GM23338 (cell line): ENCODE measurements around the gene WWOX. TPM values are rescaled to one million over a fixed set of nuclear protein-coding genes. Genes with fewer than 3 reads are reported as not detected.

Experiments
- ATAC-seq: fragments of 200-7000 bp; cut with Tn5 transposase; 3 replicates; pipeline ENCODE4 v1.9.1; 2020
- DNase-seq: peaks from one replicate; pipeline ENCODE4 v3.0.0-alpha.2; 2015; ENCODE audit warnings: low spot score
- H2AFZ ChIP-seq: fragments of 200-600 bp; sonication (generic); 2 replicates; pipeline ENCODE4 v1.8.0; 2016; ENCODE audit warnings: antibody characterized with exemption, mild to moderate bottlenecking, moderate library complexity
- H3F3A ChIP-seq: fragments of 200-600 bp; sonication (generic); replicated peaks from 2 replicates; pipeline ENCODE4 v1.8.0; 2017; ENCODE audit warnings: antibody characterized with exemption, mixed run types, low read depth
- H3K27ac ChIP-seq: fragments of 200-600 bp; sonication (generic); 2 replicates; pipeline ENCODE4 v1.6.1; 2016; ENCODE audit warnings: low read depth
- H3K27me3 ChIP-seq: fragments of 200-600 bp; sonication (generic); 2 replicates; pipeline ENCODE4 v1.8.0; 2016; ENCODE audit warnings: mild to moderate bottlenecking, mixed run types, moderate library complexity; ENCODE audit not compliant: insufficient read depth
- H3K36me3 ChIP-seq: fragments of 200-600 bp; sonication (generic); 2 replicates; pipeline ENCODE4 v1.8.0; 2016; ENCODE audit warnings: mild to moderate bottlenecking; ENCODE audit not compliant: insufficient read depth
- H3K4me1 ChIP-seq: fragments of 200-600 bp; sonication (generic); 2 replicates; pipeline ENCODE4 v1.8.0; 2016; ENCODE audit warnings: mild to moderate bottlenecking, moderate library complexity; ENCODE audit not compliant: insufficient read depth
- H3K4me2 ChIP-seq: fragments of 200-600 bp; sonication (generic); 2 replicates; pipeline ENCODE4 v1.7.1; 2017; ENCODE audit warnings: mixed run types
- H3K4me3 ChIP-seq: fragments of 200-600 bp; sonication (generic); 2 replicates; pipeline ENCODE4 v1.6.1; 2016; ENCODE audit warnings: mixed run types
- H3K79me2 ChIP-seq: fragments of 200-600 bp; sonication (generic); replicated peaks from 2 replicates; pipeline ENCODE4 v1.8.0; 2017; ENCODE audit warnings: mild to moderate bottlenecking; ENCODE audit not compliant: insufficient read depth
- H3K9me2 ChIP-seq: fragments of 200-600 bp; sonication (generic); 2 replicates; pipeline ENCODE4 v1.8.0; 2017; ENCODE audit not compliant: insufficient read depth
- H4K20me1 ChIP-seq: fragments of 200-600 bp; sonication (generic); replicated peaks from 2 replicates; pipeline ENCODE4 v1.8.0; 2017; ENCODE audit warnings: mild to moderate bottlenecking; ENCODE audit not compliant: insufficient read depth
- H3K27ac Mint-ChIP-seq: 2 replicates; pipeline ENCODE4 v1.8.0; 2020; ENCODE audit warnings: inconsistent platforms, mild to moderate bottlenecking, moderate library complexity, mixed read lengths
- H3K27me3 Mint-ChIP-seq: 3 replicates; pipeline ENCODE4 v1.8.0; 2022; ENCODE audit warnings: low read depth, mild to moderate bottlenecking, moderate library complexity, mixed read lengths, inconsistent platforms; ENCODE audit not compliant: insufficient read depth, poor library complexity
- H3K36me3 Mint-ChIP-seq: 3 replicates; pipeline ENCODE4 v1.8.0; 2021; ENCODE audit warnings: low read depth, mild to moderate bottlenecking, inconsistent platforms, moderate library complexity, mixed read lengths
- H3K4me1 Mint-ChIP-seq: 3 replicates; pipeline ENCODE4 v1.8.0; 2020; ENCODE audit warnings: mild to moderate bottlenecking, inconsistent platforms, mixed read lengths
- H3K4me3 Mint-ChIP-seq: 3 replicates; pipeline ENCODE4 v1.8.0; 2021; ENCODE audit warnings: moderate library complexity, mild to moderate bottlenecking, inconsistent platforms, mixed read lengths
- H3K9me3 Mint-ChIP-seq: 3 replicates; pipeline ENCODE4 v1.8.0; 2020; ENCODE audit warnings: moderate library complexity, mild to moderate bottlenecking, inconsistent platforms, mixed read lengths
- CREB1 ChIP-seq: fragments of 250-450 bp; sonication (Bioruptor Pico); IDR thresholded peaks from 2 replicates; pipeline ENCODE4 v1.5.0; 2020; ENCODE audit warnings: low read depth, mild to moderate bottlenecking, moderate library complexity
- CTCF ChIP-seq, 2 experiments: fragments of 200-600 bp in 1 of 2; sonication (generic) in 1 of 2; conservative IDR thresholded peaks; 2 replicates each; pipeline versions ENCODE4 v1.5.1 to v1.6.1; 2016 to 2017; ENCODE audit warnings: antibody characterized with exemption in 2 of 2, low read depth in 2 of 2, mild to moderate bottlenecking in 2 of 2, moderate library complexity in 1 of 2
- EZH2 ChIP-seq: fragments of 200-600 bp; sonication (generic); IDR thresholded peaks from one replicate; pipeline ENCODE4 v1.8.0; 2017; ENCODE audit warnings: antibody characterized with exemption, mild to moderate bottlenecking, low read depth; ENCODE audit not compliant: unreplicated experiment
- NANOG ChIP-seq: IDR thresholded peaks from 2 replicates; pipeline ENCODE4 v1.6.1; 2016; ENCODE audit warnings: antibody characterized with exemption, borderline replicate concordance
- POLR2AphosphoS5 ChIP-seq: IDR thresholded peaks from 2 replicates; pipeline ENCODE4 v1.6.1; 2016; ENCODE audit warnings: antibody characterized with exemption, low read depth
- STAT1 ChIP-seq: IDR thresholded peaks from one replicate; pipeline ENCODE4 v1.6.1; 2016; ENCODE audit warnings: antibody characterized with exemption; ENCODE audit not compliant: unreplicated experiment
- ZNF114 ChIP-seq: fragments of 250-450 bp; sonication (Bioruptor Pico); IDR thresholded peaks from 2 replicates; pipeline ENCODE4 v1.5.0; 2020; ENCODE audit warnings: mild to moderate bottlenecking, moderate library complexity
- ZNF331 ChIP-seq: fragments of 250-450 bp; sonication (Bioruptor Pico); IDR thresholded peaks from 2 replicates; pipeline ENCODE4 v1.5.0; 2020; ENCODE audit warnings: low read depth, mild to moderate bottlenecking, moderate library complexity
- ZNF462 ChIP-seq: fragments of 250-450 bp; sonication (Bioruptor Pico); IDR thresholded peaks from 2 replicates; pipeline ENCODE4 v1.5.0; 2020; ENCODE audit warnings: mild to moderate bottlenecking, moderate library complexity
- polyA plus RNA-seq: library from polyadenylated mRNA; unstranded; fragments of >200 nt; fragmentation: Nextera tagmentation; extraction: Ambion mirVana; gene quantifications from 2 replicates; pipeline ENCODE4 v1.2.1, GENCODE V29; 2016
- total RNA-seq: library from RNA; depleted of rRNA; stranded (reverse); fragments of >200 nt; shearing (Covaris generic); gene quantifications from 2 replicates; pipeline ENCODE4 v1.2.3, GENCODE V29; 2014

Gene WWOX
- total and polyA plus RNA-seq, 2 experiments from 2014 or later = 10.0 to 19.3 TPM

- peaks cover 5% of the 10 kb centered on the region for H3K27me3 Mint-ChIP-seq
- Histone ChIP-seq H4K20me1 (no peaks in the 10 kb centered on the region), H2AFZ (no peak overlapping the region), H3K79me2 (no peaks in the 10 kb centered on the region), H3K27me3 (no peaks in the 10 kb centered on the region), H3K9me2 (no peaks in the 10 kb centered on the region; the same call in 1 of the 2 replicates), H3K4me2 (0 out of 2 replicates have a peak overlapping the region, but pooled peaks have one; percentile 5), H3K4me3 (no peak overlapping the region), H3F3A (no peaks in the 10 kb centered on the region), H3K27ac (no peak overlapping the region), H3K36me3 (no peaks in the 10 kb centered on the region), H3K4me1 (peaks cover 34% of the 10 kb centered on the region)
- TF ChIP-seq EZH2 (no peak), NANOG (no peak), ZNF331 (no peak), STAT1 (no peak), CTCF (conservative IDR thresholded peaks at IDR 0.05; ENCODE audit: low read depth in 2 of 2) (peak; percentile 26 to 42; a peak in 2 of 4 replicates), POLR2AphosphoS5 (no peak), CREB1 (CRISPR knock-in tag) (peak; percentile 56; the same call in 1 of the 2 replicates), ZNF114 (CRISPR knock-in tag) (no peak), ZNF462 (CRISPR knock-in tag) (no peak)
- no peaks in the 10 kb centered on the region for H3K9me3 Mint-ChIP-seq
- H3K4me1 Mint-ChIP-seq = peaks cover 33% of the 10 kb centered on the region
- peak; percentile 73 for DNase-seq
- H3K36me3 Mint-ChIP-seq = no peaks in the 10 kb centered on the region
- ATAC-seq = peak; percentile 89
- H3K4me3 Mint-ChIP-seq = 0 out of 3 replicates have a peak overlapping the region, but pooled peaks have one; percentile 23
- peak overlapping the region; percentile 82 for H3K27ac Mint-ChIP-seq
These were observed 378.9 kb downstream of the WWOX start for GRCh38 chr16:78478267-78478861.
